ENCODE data around the gene NID1.
"Not testable (repeated sequence)": the region's sequence is repeated elsewhere in the genome, so short reads cannot be mapped to it uniquely, and the experiment has no call there.

Gene NID1

DNA sequence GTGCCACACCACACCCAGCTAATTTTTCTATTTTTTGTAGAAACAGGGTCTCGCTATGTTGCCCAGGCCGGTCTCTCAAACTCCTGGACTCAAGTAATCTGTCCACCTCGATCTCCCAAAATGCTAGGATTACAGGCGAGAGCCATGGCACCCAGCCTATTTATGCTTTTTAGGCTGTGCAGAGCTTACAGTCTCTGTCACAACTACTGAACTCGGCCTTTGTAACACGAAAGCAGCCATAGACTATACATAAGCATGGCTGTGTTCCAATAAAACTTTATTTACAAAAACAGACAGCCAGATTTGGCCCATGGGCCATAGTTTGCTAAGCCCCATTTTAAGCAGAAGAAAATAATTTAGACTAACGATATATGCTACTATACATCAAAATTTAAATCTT, 54.4 kb downstream of the NID1 start:
- peak overlapping the region in 15 of 21 experiments; percentile 16 to 75 (median 34) for H3K27ac ChIP-seq
- H3K4me3 ChIP-seq = no peak overlapping the region

DNA sequence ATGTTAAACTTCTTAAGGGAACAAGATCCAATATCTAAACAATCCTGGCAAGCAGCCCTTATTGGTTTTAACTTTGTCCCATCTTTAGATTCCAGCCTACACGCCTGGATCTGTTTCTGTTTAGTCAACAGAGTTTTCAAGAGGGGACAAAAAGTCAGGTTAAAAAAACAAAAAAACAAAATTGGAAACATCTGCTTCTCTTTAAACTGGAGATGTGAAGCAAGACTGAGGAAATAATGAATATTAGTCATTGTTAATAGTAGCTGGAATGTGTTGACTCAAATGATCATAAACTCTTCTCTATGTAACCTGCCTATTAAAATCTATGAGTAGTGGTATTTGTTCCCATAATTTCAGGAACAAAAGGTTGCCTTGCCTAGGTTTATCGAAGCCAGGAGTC, 55.0 kb downstream of the NID1 start:
- H3K27ac ChIP-seq = peak overlapping the region in 10 of 21 experiments; percentile 25 to 69 (median 38)
- H3K4me3 ChIP-seq = no peak overlapping the region

DNA sequence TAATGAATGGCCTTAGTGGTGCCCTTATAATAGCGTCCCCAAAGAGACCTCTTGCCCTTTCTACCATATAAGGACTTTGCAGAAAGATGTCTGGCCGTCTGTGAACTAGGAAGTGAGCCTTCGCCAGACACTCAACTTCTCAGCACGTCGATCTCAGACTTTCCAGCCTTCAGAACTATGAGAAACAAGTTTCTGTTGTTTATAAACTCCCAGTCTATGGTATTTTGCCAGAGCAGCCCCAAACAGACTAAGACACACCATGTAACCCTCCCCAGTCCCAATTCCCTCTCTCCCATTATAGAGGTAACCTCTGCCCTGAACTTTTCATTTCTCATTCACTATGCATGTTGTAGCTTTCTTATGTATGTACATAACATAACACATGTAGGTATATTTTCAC, 55.7 kb downstream of the NID1 start:
- Histone ChIP-seq H3K4me3 (no peak overlapping the region), H3K27ac (peak overlapping the region in 4 of 21 experiments; percentile 17 to 59 (median 38))

GRCh38 chr1:236007781-236008180, 57.1 kb downstream of the NID1 start:
- Histone ChIP-seq H3K4me3 (no peak overlapping the region), H3K27ac (no peak overlapping the region)

GRCh38 chr1:236003058-236003457, 61.8 kb downstream of the NID1 start:
- not testable (repeated sequence) for H3K4me3 ChIP-seq
- peak overlapping the region in 1 of 21 experiments; percentile 50 for H3K27ac ChIP-seq

DNA sequence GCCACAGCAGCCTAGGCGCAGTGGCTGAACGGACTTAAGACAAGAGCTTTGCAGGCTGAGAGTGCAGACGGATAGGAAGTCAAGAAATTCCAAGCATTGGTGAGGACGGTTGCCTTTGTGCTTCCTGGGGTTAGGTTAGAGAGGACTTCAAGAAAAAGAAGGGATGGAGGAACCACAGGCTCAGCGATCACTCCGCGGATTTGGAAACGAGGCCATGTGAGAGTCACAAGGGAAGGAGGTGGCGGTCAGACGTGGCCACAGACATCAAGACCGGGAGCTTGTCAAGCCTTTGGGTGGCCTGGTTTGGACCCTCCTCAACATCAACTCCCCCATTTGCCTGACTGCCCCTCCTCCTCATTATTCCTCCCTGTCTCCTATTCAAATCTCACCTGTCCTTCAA, 62.3 kb downstream of the NID1 start:
- Histone ChIP-seq H3K4me3 (no peak overlapping the region), H3K27ac (peak overlapping the region in 2 of 21 experiments; percentile 24 to 60)

DNA sequence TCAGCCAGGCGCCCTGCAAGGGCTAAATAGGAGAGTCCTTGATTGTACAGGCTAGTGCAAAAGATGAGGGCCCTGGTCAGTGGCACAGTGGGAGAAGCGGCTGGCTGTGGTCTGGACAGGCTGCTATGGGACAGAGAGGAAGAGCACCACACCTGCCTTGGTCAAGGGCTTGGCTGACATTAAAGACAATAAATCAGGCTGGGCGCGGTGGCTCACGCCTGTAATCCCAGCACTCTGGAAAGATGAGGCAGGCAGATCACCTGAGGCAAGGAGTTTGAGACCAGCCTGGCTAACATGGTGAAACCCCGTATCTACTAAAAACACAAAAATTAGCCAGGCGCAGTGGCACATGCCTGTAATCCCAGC, 62.9 kb downstream of the NID1 start:
- Histone ChIP-seq H3K4me3 (no peak overlapping the region), H3K27ac (peak overlapping the region in 5 of 21 experiments; percentile 11 to 86 (median 24))

- H3K27ac ChIP-seq = peak overlapping the region in 5 of 21 experiments; percentile 55 to 86 (median 85)
Measured at GRCh38 chr1:236000781-236001180, 64.1 kb downstream of the NID1 start.

GRCh38 chr1:235999259-235999925, 65.5 kb downstream of the NID1 start:
- no peak overlapping the region for H3K4me3 ChIP-seq
- peak overlapping the region in 19 of 21 experiments; percentile 7 to 86 (median 69) for H3K27ac ChIP-seq

More at GRCh38 chr1:236000781-236001180, 64.1 kb downstream of the NID1 start:
- no peak overlapping the region for H3K4me3 ChIP-seq

DNA sequence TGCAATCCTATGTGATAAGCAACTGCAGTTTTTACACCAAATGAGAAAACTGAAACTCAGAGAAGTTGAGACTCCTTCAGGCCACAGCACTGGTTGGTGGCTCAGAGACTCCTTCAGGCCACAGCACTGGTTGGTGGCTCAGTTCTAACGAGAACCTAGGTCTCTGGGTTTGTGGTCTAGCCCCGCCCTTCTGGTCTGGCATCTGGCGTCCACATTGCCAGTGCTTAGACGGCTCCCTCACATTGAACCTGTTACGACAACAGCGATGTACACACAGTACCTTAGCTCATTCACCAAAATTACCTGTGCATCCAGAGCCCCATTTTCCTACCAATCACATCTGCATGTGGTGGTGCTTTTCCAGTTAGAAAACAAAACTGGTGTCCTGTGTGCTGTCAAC, 66.1 kb downstream of the NID1 start:
- no peak overlapping the region for H3K4me3 ChIP-seq
- peak overlapping the region in 19 of 21 experiments; percentile 7 to 86 (median 67) for H3K27ac ChIP-seq

DNA sequence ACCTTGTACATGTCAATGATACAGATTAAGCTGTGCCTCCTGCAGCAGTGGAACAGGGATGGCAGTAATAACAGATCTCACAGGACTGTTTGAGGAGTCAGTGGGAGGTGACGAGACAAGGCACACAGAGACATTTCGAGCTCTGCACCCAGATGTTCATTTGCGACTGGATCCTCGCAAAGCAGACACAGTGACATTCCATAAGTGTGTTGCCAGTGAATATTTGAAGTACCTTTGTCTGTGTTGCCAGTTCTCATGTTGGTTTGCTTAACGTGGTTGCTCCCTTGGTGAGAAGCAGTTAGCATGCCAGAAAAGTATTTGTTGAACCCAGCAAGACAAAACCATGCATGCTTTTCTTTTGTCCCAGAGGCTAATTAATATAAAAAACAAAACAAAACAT, 67.0 kb downstream of the NID1 start:
- Histone ChIP-seq H3K27ac (peak overlapping the region in 10 of 21 experiments; percentile 15 to 86 (median 68)), H3K4me3 (no peak overlapping the region)

DNA sequence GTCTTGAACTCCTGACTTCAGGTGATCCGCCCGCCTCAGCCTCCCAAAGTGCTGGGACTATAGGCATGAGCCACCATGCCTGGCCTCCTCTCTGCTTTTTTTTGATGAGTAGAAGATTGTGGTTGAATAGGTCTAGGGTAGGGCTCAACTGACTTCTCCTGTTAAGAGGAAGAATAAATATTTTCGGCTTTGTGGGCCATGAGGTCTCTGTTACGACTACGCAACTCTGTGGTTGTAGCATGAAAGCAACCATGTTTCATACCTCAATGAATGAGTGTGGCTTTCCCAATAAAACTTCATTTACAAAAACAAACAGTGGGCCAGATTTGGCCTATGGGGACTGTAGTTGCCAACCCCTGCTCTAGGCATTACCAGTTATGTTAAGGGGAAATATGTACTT, 67.8 kb downstream of the NID1 start:
- H3K27ac ChIP-seq = no peak overlapping the region
- H3K4me3 ChIP-seq = no peak overlapping the region

GRCh38 chr1:235996048-235996785, 68.7 kb downstream of the NID1 start:
- Histone ChIP-seq H3K4me3 (no peak overlapping the region), H3K27ac (no peak overlapping the region)

- H3K27ac ChIP-seq = no peak overlapping the region
- H3K4me3 ChIP-seq = no peak overlapping the region
Measured at GRCh38 chr1:235995511-235995910, 69.4 kb downstream of the NID1 start.

- H3K27ac ChIP-seq = no peak overlapping the region
- no peak overlapping the region for H3K4me3 ChIP-seq
Measured at GRCh38 chr1:235993652-235994051, 71.2 kb downstream of the NID1 start.

DNA sequence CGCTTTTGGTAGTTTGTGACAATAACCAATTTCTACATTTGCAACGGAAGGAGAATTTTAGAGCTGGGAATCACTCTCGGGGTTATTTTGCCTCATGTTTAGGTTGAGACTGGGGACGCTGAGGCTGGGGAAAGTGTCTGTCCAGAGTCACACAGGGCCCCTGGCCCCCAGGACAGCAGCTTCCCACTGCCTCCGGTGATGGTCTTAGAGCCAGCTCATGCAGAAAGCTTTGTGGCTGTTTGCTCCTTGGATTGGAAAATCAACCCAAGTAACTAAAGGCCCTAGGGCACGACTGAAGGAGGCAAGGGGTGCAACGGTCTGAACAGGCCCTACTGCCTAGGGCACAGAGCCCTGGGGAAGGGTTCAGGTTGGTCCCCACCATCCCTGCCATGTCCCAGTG, 72.0 kb downstream of the NID1 start:
- no peak overlapping the region for H3K27ac ChIP-seq
- H3K4me3 ChIP-seq = no peak overlapping the region

DNA sequence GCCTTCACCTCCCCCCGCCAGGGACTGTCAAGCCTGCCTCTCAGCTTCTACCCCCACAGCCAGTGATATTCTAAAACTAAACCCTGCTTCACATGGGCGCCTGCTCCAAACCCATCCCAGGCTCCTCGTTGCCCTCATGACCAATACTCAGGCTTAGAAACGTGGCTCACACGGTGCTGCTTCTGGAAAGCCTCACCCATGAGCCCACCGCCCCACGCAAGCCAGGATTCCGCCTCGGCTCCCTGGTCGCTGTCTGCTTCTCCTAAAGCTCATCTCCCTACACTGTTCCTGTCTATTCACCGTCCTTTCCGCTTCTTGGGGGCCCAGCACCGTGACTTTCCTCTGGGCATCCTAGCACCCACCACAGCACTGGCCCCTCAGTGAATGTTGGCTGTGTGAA, 72.5 kb downstream of the NID1 start:
- no peak overlapping the region for H3K27ac ChIP-seq
- no peak overlapping the region for H3K4me3 ChIP-seq

DNA sequence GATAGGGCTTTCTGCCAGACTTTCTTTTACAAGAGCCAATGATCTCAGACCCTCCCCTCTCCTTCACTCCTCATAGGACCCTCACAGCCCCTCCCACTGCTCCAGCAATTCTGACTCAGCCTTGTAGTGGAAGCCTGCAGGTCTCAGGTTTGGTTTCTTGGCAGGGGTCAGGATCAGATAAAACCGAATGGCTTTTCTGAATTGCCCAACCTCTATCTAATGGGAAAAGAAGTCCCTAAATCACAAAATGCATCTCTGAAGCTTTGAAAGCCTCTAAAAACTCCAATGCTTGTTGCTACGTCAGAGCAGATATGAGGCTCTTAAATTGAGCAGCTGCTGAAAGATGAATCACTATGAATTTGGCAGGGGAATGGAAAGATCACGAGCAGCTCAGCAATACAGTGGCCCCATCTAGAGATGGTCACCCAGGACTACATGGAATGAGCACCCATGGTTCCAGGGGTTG, 74.5 kb downstream of the NID1 start:
- no peak overlapping the region for H3K27ac ChIP-seq
- H3K4me3 ChIP-seq = no peak overlapping the region

DNA sequence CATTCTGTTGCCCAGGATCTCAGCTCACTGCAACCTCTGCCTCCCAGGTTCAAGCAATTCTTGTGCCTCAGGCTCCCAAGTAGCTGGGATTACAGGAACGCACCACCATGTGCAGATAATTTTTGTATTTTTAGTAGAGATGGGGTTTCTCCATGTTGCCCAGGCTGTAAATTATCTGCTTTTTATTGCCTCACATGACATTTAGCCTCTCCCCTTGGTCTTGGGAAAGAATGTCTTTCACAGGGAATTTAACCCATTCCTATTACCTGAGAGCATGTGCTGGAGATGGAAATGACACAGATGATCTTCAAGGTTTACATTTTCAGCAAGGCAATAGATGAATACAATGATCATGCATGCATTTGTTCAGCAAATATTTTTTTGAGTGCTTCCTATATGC, 75.8 kb downstream of the NID1 start:
- no peak overlapping the region for H3K27ac ChIP-seq
- H3K4me3 ChIP-seq = no peak overlapping the region

DNA sequence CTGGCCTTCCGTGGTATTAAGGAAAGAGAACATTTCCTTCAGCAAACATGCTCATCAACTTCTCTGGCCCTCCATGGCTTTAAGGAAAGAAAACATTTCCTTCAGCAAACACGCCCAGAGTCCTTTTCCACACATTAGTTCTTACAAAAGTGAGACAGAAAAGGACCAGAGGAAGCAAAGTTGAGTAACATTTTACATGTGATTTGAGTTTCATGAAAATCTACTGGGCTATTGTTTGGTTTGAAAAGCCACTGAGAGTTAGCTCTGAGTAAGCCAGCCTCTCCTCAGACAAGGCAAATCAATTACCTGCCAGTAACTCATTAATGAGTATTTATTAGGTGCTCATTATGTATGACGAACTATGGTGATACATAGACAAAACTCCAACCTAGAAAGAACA, 78.0 kb downstream of the NID1 start:
- Histone ChIP-seq H3K27ac (peak overlapping the region in 7 of 21 experiments; percentile 3 to 65 (median 49)), H3K4me3 (no peak overlapping the region)
